Endothelial cell of umbilical vein (primary cell): Measurements from ENCODE around the gene CEP128. TPM values are rescaled to one million over a fixed set of nuclear protein-coding genes. Genes with fewer than 3 reads are reported as not detected.

Experiments
- BruUV-seq: library from RNA; stranded (reverse); fragments of 400-500 nt; replicated peaks from 2 replicates; lab custom pipeline; 2021; lab: Mats Ljungman, UMichigan
- CTCF ChIA-PET: fragments of 300-600, 350-600 bp; sonication (Branson Sonifier 250); formaldehyde crosslinking; loops from one replicate; lab custom pipeline; 2021; ENCODE audit warnings: antibody characterized with exemption, inconsistent platforms; lab: Charles Lee
- POLR2A ChIA-PET: fragments of 300-600, 350-600 bp; sonication (Branson Sonifier 250); formaldehyde crosslinking; loops from one replicate; lab custom pipeline; 2021; ENCODE audit warnings: antibody characterized with exemption, inconsistent platforms; lab: Charles Lee
- DNase-seq: peaks from one replicate; pipeline ENCODE4 v3.0.0-alpha.2; 2011; ENCODE audit warnings: low read depth, low spot score
- FAIRE-seq: peaks from 2 replicates; lab custom pipeline; 2011; peaks lifted over from hg19 to GRCh38; lab: Jason Lieb, UNC
- H2AFZ ChIP-seq: 2 replicates; pipeline ENCODE4 v1.6.0; 2012; ENCODE audit warnings: low read depth, low read length, control low read depth, inconsistent platforms
- H3K27ac ChIP-seq: 2 replicates; pipeline ENCODE4 v1.5.1; 2011; ENCODE audit warnings: low read depth, mild to moderate bottlenecking, control low read depth, low read length, moderate library complexity; ENCODE audit not compliant: insufficient read depth
- H3K27me3 ChIP-seq, 2 experiments: 2 replicates each; pipeline versions ENCODE4 v1.6.0 to v1.6.1; 2011; ENCODE audit warnings: low read length in 2 of 2, mixed read lengths in 1 of 2; ENCODE audit not compliant: control insufficient read depth in 2 of 2, insufficient read depth in 2 of 2
- H3K36me3 ChIP-seq, 2 experiments: 2 replicates in 1 of 2; 3 replicates in 1 of 2; pipeline ENCODE4 v1.5.1; 2011; ENCODE audit warnings: low read length in 2 of 2, mild to moderate bottlenecking in 1 of 2, moderate library complexity in 1 of 2; ENCODE audit not compliant: control insufficient read depth in 2 of 2, insufficient read depth in 2 of 2; ENCODE audit errors: extremely low read depth in 1 of 2
- H3K4me1 ChIP-seq: 3 replicates; pipeline ENCODE4 v1.5.1; 2011; ENCODE audit warnings: mild to moderate bottlenecking, low read length; ENCODE audit not compliant: control insufficient read depth, insufficient read depth; ENCODE audit errors: extremely low read depth
- H3K4me2 ChIP-seq: 2 replicates; pipeline ENCODE4 v1.6.1; 2011; ENCODE audit warnings: low read length, control low read depth, mixed read lengths; ENCODE audit not compliant: insufficient read depth
- H3K4me3 ChIP-seq, 3 experiments: fragments of 200-600 bp in 1 of 3; sonication (generic), shearing (Covaris generic) in 1 of 3; replicated peaks in 1 of 3; 2 replicates each; pipeline ENCODE4 v1.5.1; 2011 to 2016; ENCODE audit warnings: control low read depth in 3 of 3, low read length in 3 of 3, mild to moderate bottlenecking in 2 of 3, inconsistent platforms in 1 of 3, low read depth in 1 of 3, moderate library complexity in 1 of 3; ENCODE audit not compliant: insufficient read depth in 1 of 3
- H3K79me2 ChIP-seq: 2 replicates; pipeline ENCODE4 v1.6.0; 2012; ENCODE audit warnings: low read length, inconsistent platforms; ENCODE audit not compliant: control insufficient read depth, insufficient read depth
- H3K9ac ChIP-seq: replicated peaks from 2 replicates; pipeline ENCODE3; 2011; ENCODE audit warnings: low read length, control low read depth; ENCODE audit not compliant: insufficient read depth; ENCODE audit errors: extremely low read depth
- H3K9me1 ChIP-seq: replicated peaks from 3 replicates; pipeline ENCODE4 v1.6.0; 2011; ENCODE audit warnings: mild to moderate bottlenecking, low read length; ENCODE audit not compliant: control insufficient read depth, insufficient read depth; ENCODE audit errors: extremely low read depth
- H3K9me3 ChIP-seq: replicated peaks from 2 replicates; pipeline ENCODE4 v1.5.1; 2012; ENCODE audit warnings: low read length, inconsistent platforms; ENCODE audit not compliant: control insufficient read depth, insufficient read depth
- H4K20me1 ChIP-seq: replicated peaks from 2 replicates; pipeline ENCODE3; 2011; ENCODE audit warnings: mild to moderate bottlenecking, low read length; ENCODE audit not compliant: control insufficient read depth, insufficient read depth; ENCODE audit errors: extremely low read depth
- EZH2 ChIP-seq: IDR thresholded peaks from 2 replicates; pipeline ENCODE4 v1.6.1; 2012; ENCODE audit warnings: borderline replicate concordance, low read depth, mild to moderate bottlenecking, moderate library complexity, low read length, inconsistent platforms; ENCODE audit not compliant: severe bottlenecking
- FOS ChIP-seq: IDR thresholded peaks from 2 replicates; pipeline ENCODE4 v1.6.1; 2011; ENCODE audit warnings: mild to moderate bottlenecking, low read length, moderate library complexity, borderline replicate concordance; ENCODE audit not compliant: insufficient read depth
- GATA2 ChIP-seq: IDR thresholded peaks from 2 replicates; pipeline ENCODE4 v1.7.0; 2011; ENCODE audit warnings: low read depth, mild to moderate bottlenecking, moderate library complexity, mixed read lengths, low read length; ENCODE audit not compliant: insufficient read length, insufficient read depth
- JUN ChIP-seq: IDR thresholded peaks from 2 replicates; pipeline ENCODE4 v1.6.1; 2011; ENCODE audit warnings: borderline replicate concordance, low read depth; ENCODE audit not compliant: insufficient read length, insufficient read depth
- MAX ChIP-seq: IDR thresholded peaks from 2 replicates; pipeline ENCODE4 v1.6.1; 2011; ENCODE audit not compliant: insufficient read depth, insufficient read length
- MYC ChIP-seq: IDR thresholded peaks from one replicate; pipeline ENCODE4 v1.6.1; 2011; ENCODE audit warnings: mild to moderate bottlenecking, low read depth, low read length
- POLR2A ChIP-seq: IDR thresholded peaks from 2 replicates; pipeline ENCODE4 v1.6.1; 2012; ENCODE audit warnings: low read depth, mild to moderate bottlenecking, control low read depth, low read length
- POLR2AphosphoS5 ChIP-seq: IDR thresholded peaks from 2 replicates; pipeline ENCODE4 v1.6.1; 2012; ENCODE audit warnings: low read depth, mild to moderate bottlenecking, control low read depth, low read length, moderate library complexity; ENCODE audit not compliant: insufficient read depth
- dilution Hi-C: fragments of 300-500 bp; cut with MboI; formaldehyde crosslinking; loops from one replicate; pipeline ENCODE4 v1.15.0; 2019; ENCODE audit warnings: low sequenced_read_pairs; ENCODE audit not compliant: extremely low pct_ligation_motif_present
- intact Hi-C: fragments of 100-400 bp; cut with micrococcal nuclease; formaldehyde crosslinking; loops from one replicate; pipeline ENCODE4 v1.10.0; 2022
- polyA plus RNA-seq, 4 experiments: library from polyadenylated mRNA; depleted of rRNA in 3 of 4; stranded (reverse) in 3 of 4; unstranded in 1 of 4; fragments of >200 nt; gene quantifications; 2 replicates each; pipeline versions ENCODE4 v1.2.1 to v1.2.3, GENCODE V29; 2011 to 2012; ENCODE audit warnings: missing spikeins in 1 of 4
- total RNA-seq: library from RNA; stranded (reverse); gene quantifications from 2 replicates; pipeline ENCODE4 v1.2.3, GENCODE V29; 2021
- TF ChIP-seq, protein P1 (sequence below), 2 donors: IDR thresholded peaks; 1 replicate in 1 of 2; 2 replicates in 1 of 2; pipeline ENCODE4 v1.5.1; 2011; ENCODE audit warnings: low read length in 2 of 2, mild to moderate bottlenecking in 2 of 2, moderate library complexity in 2 of 2, control low read depth in 1 of 2, inconsistent platforms in 1 of 2, low read depth in 1 of 2; ENCODE audit not compliant: insufficient read depth in 1 of 2; ENCODE audit errors: extremely low read depth in 1 of 2

Gene CEP128
- total and polyA plus RNA-seq, 2 donors (not counting 3 experiments of a cell fraction or from before 2014, with no cell fraction given), result 0.91 to 23.7 TPM

DNA sequence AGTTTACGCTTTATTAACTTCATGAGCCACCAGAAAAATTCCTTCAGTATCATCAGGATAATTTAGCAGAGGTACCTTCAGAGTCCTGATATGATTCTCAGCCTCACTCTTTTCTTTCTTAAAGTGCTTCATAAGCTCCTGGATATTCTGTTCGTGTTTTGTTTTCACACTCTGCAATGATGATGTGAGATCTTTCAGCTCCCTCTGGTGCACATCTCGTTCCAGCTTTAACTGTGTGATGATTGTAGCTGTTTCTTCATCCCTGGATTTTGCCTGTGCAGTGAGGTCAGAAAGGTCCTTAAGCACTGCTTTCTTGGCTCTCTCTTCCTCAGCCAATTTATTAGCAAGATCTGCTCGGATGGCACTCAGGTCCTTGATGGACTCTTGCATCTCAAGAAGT is 156.7 kb downstream of the CEP128 start:
- Histone ChIP-seq H3K27ac (no peak overlapping the region), H3K4me3 (no peak overlapping the region), H3K9ac (no peak overlapping the region), H2AFZ (no peak overlapping the region), H3K4me1 (no peaks in the 10 kb centered on the region), H4K20me1 (no peaks in the 10 kb centered on the region), H3K9me3 (no peaks in the 10 kb centered on the region), H3K4me2 (no peak overlapping the region), H3K36me3 (no peaks in the 10 kb centered on the region), H3K9me1 (no peaks in the 10 kb centered on the region), H3K27me3 (no peaks in the 10 kb centered on the region), H3K79me2 (no peaks in the 10 kb centered on the region)
- FAIRE-seq (no peak), DNase-seq (no peak)
- CTCF ChIA-PET, result interaction anchor here (0.9 to 2.5 kb wide), 11 partner anchors 10 to 1851 kb away, joined by 3 to 21 read pairs (median 5); no protein-coding TSS in a partner anchor
- TF ChIP-seq MAX, result no peak
- TF ChIP-seq, protein P1, sequence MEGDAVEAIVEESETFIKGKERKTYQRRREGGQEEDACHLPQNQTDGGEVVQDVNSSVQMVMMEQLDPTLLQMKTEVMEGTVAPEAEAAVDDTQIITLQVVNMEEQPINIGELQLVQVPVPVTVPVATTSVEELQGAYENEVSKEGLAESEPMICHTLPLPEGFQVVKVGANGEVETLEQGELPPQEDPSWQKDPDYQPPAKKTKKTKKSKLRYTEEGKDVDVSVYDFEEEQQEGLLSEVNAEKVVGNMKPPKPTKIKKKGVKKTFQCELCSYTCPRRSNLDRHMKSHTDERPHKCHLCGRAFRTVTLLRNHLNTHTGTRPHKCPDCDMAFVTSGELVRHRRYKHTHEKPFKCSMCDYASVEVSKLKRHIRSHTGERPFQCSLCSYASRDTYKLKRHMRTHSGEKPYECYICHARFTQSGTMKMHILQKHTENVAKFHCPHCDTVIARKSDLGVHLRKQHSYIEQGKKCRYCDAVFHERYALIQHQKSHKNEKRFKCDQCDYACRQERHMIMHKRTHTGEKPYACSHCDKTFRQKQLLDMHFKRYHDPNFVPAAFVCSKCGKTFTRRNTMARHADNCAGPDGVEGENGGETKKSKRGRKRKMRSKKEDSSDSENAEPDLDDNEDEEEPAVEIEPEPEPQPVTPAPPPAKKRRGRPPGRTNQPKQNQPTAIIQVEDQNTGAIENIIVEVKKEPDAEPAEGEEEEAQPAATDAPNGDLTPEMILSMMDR (IDR thresholded peaks at IDR 0.05; ENCODE audit: extremely low read depth in 1 of 2, insufficient read depth in 1 of 2, low read depth in 1 of 2, low read length in 2 of 2), result no peak
- TF ChIP-seq EZH2, result no peak
- TF ChIP-seq GATA2, result no peak
- TF ChIP-seq FOS, result no peak
- no peak for TF ChIP-seq MYC
- TF ChIP-seq POLR2AphosphoS5, result no peak
- no peak for TF ChIP-seq POLR2A
- TF ChIP-seq JUN, result no peak
- POLR2A ChIA-PET, result no interaction called here
- TSS peak; percentile 74 for BruUV-seq
- intact Hi-C loops, result no loop called here
- dilution Hi-C loops, result no loop called here
